GM12873 (cell line): Measurements from ENCODE around the gene MAP4K1.

Experiments
- CTCF ChIP-seq: IDR thresholded peaks from 2 replicates; pipeline ENCODE4 v1.5.1; 2012; ENCODE audit warnings: low read depth, mild to moderate bottlenecking, moderate library complexity, low read length, control low read depth; ENCODE audit not compliant: insufficient read depth; ENCODE audit errors: missing control alignments

Gene MAP4K1

GRCh38 chr19:38583985-38584305 is 33.8 kb downstream of the MAP4K1 start:
- TF ChIP-seq CTCF: no peak

- no peak for TF ChIP-seq CTCF
Measured at GRCh38 chr19:38583219-38583984, 34.4 kb downstream of the MAP4K1 start.

- no peak for TF ChIP-seq CTCF
Measured at GRCh38 chr19:38580080-38580479, 37.7 kb downstream of the MAP4K1 start.

GRCh38 chr19:38577826-38578225 is 39.9 kb downstream of the MAP4K1 start:
- TF ChIP-seq CTCF: no peak

GRCh38 chr19:38571682-38572081 is 46.1 kb downstream of the MAP4K1 start:
- TF ChIP-seq CTCF: no peak

- no peak for TF ChIP-seq CTCF
Measured at GRCh38 chr19:38569368-38569983, 48.3 kb downstream of the MAP4K1 start.

GRCh38 chr19:38565691-38566105 is 52.1 kb downstream of the MAP4K1 start:
- TF ChIP-seq CTCF: no peak
